Measurements from ENCODE around the gene SLC35F1.

DNA sequence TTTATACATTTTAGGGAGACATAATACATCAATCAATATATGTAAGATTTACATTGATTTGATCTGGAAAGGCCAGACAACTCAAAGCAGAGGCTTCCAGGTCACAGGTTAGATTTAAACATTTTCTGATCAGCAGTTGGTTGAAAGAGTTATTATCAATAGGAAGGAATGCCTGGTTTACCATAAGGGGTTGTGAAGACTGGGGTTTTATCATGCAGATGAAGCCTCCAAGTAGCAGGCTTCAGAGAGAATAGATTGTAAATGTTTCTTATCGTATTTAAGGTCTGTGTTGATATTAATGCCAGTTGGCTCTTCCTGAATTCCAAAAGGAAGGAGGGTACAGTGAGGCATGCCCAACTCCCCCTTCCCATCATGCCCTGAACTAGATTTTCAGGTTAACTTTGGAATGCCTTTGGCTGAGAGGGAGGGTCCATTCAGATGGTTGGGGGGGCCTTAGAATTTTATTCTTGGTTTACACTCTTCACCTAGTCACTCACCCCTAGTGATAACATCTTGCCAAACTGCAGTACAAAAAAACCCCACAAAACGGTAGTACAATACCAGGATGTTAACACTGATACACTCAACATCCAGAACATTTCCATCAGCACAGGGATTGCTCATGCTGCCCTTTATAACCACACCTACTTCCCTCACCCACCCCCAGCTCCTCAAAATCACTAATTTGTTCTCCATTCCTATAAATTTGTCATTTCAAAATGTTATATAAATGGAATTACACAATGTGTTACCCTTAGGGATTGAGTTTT lies 381.5 kb downstream of the SLC35F1 start:
- TF ChIP-seq, protein P1, sequence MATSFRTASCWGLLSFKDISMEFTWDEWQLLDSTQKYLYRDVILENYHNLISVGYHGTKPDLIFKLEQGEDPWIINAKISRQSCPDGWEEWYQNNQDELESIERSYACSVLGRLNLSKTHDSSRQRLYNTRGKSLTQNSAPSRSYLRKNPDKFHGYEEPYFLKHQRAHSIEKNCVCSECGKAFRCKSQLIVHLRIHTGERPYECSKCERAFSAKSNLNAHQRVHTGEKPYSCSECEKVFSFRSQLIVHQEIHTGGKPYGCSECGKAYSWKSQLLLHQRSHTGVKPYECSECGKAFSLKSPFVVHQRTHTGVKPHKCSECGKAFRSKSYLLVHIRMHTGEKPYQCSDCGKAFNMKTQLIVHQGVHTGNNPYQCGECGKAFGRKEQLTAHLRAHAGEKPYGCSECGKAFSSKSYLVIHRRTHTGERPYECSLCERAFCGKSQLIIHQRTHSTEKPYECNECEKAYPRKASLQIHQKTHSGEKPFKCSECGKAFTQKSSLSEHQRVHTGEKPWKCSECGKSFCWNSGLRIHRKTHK (tag by site-specific recombination; IDR thresholded peaks at IDR 0.05), result no peak
- TF ChIP-seq, protein P2, sequence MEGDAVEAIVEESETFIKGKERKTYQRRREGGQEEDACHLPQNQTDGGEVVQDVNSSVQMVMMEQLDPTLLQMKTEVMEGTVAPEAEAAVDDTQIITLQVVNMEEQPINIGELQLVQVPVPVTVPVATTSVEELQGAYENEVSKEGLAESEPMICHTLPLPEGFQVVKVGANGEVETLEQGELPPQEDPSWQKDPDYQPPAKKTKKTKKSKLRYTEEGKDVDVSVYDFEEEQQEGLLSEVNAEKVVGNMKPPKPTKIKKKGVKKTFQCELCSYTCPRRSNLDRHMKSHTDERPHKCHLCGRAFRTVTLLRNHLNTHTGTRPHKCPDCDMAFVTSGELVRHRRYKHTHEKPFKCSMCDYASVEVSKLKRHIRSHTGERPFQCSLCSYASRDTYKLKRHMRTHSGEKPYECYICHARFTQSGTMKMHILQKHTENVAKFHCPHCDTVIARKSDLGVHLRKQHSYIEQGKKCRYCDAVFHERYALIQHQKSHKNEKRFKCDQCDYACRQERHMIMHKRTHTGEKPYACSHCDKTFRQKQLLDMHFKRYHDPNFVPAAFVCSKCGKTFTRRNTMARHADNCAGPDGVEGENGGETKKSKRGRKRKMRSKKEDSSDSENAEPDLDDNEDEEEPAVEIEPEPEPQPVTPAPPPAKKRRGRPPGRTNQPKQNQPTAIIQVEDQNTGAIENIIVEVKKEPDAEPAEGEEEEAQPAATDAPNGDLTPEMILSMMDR (tag by site-specific recombination; IDR thresholded peaks at IDR 0.05), result peak; percentile 18; the same call in 1 of the 2 replicates
- TF ChIP-seq, protein P3, sequence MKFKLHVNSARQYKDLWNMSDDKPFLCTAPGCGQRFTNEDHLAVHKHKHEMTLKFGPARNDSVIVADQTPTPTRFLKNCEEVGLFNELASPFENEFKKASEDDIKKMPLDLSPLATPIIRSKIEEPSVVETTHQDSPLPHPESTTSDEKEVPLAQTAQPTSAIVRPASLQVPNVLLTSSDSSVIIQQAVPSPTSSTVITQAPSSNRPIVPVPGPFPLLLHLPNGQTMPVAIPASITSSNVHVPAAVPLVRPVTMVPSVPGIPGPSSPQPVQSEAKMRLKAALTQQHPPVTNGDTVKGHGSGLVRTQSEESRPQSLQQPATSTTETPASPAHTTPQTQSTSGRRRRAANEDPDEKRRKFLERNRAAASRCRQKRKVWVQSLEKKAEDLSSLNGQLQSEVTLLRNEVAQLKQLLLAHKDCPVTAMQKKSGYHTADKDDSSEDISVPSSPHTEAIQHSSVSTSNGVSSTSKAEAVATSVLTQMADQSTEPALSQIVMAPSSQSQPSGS (tag by site-specific recombination; IDR thresholded peaks at IDR 0.05; ENCODE audit: low read depth), result no peak
- TF ChIP-seq ZNF510 (tag by site-specific recombination; IDR thresholded peaks at IDR 0.05; ENCODE audit: insufficient replicate concordance), result no peak
